ENCODE results near the gene KRTAP21-3. TPM values are rescaled to one million over a fixed set of nuclear protein-coding genes. Genes with fewer than 3 reads are reported as not detected.

The KRTAP21-3 gene
- total RNA-seq, 4 donors from 2014 or later: not detected

- TF ChIP-seq POLR2A (IDR thresholded peaks at IDR 0.05) (no peak), CTCF (IDR thresholded peaks at IDR 0.05) (no peak)
- DNase-seq (ENCODE audit: low spot score in 2 of 2): no peak
- intact Hi-C loops (cut with DNase I; ENCODE audit: low total_unique reads): no loop called here
- WGBS, 2 donors: 86 to 88% methylated on average over 3 of the region's 3 CpGs
- no peak overlapping the region for H3K4me3 ChIP-seq (ENCODE audit: low read depth, poor library complexity, severe bottlenecking)
These were observed 4.8 kb downstream of the KRTAP21-3 start for GRCh38 chr21:30713766-30714165.

- WGBS, 2 donors: 24 to 31% methylated on average over 3 of the region's 3 CpGs
- intact Hi-C loops (cut with DNase I; ENCODE audit: low total_unique reads): no loop called here
- TF ChIP-seq POLR2A (IDR thresholded peaks at IDR 0.05): no peak
- no peak for TF ChIP-seq CTCF (IDR thresholded peaks at IDR 0.05)
- DNase-seq (ENCODE audit: low spot score in 2 of 2): no peak
- H3K4me3 ChIP-seq (ENCODE audit: low read depth, poor library complexity, severe bottlenecking): no peak overlapping the region
These were observed 8.1 kb downstream of the KRTAP21-3 start for GRCh38 chr21:30710499-30710898.

GRCh38 chr21:30707409-30707808 is 11.2 kb downstream of the KRTAP21-3 start:
- intact Hi-C loops (cut with DNase I; ENCODE audit: low total_unique reads): no loop called here
- TF ChIP-seq CTCF (IDR thresholded peaks at IDR 0.05): no peak
- no peak for TF ChIP-seq POLR2A (IDR thresholded peaks at IDR 0.05)
- no peak overlapping the region for H3K4me3 ChIP-seq (ENCODE audit: low read depth, poor library complexity, severe bottlenecking)
- no peak for DNase-seq (ENCODE audit: low spot score in 2 of 2)

- intact Hi-C loops (cut with DNase I; ENCODE audit: low total_unique reads): no loop called here
- TF ChIP-seq POLR2A (IDR thresholded peaks at IDR 0.05) (no peak), CTCF (IDR thresholded peaks at IDR 0.05) (no peak)
- 22 to 48% methylated on average over 1 of the region's 1 CpG for WGBS, 2 donors
- no peak for DNase-seq (ENCODE audit: low spot score in 2 of 2)
- no peak overlapping the region for H3K4me3 ChIP-seq (ENCODE audit: low read depth, poor library complexity, severe bottlenecking)
These were observed 22.6 kb downstream of the KRTAP21-3 start for GRCh38 chr21:30695956-30696355.

- WGBS, 2 donors: 66 to 74% methylated on average over 7 of the region's 7 CpGs
- DNase-seq (ENCODE audit: low spot score in 2 of 2): no peak
- TF ChIP-seq CTCF (IDR thresholded peaks at IDR 0.05) (no peak), POLR2A (IDR thresholded peaks at IDR 0.05) (no peak)
- H3K4me3 ChIP-seq (ENCODE audit: low read depth, poor library complexity, severe bottlenecking): no peak overlapping the region
- intact Hi-C loops (cut with DNase I; ENCODE audit: low total_unique reads): no loop called here
These were observed 28.8 kb downstream of the KRTAP21-3 start for GRCh38 chr21:30689822-30690221.

DNA sequence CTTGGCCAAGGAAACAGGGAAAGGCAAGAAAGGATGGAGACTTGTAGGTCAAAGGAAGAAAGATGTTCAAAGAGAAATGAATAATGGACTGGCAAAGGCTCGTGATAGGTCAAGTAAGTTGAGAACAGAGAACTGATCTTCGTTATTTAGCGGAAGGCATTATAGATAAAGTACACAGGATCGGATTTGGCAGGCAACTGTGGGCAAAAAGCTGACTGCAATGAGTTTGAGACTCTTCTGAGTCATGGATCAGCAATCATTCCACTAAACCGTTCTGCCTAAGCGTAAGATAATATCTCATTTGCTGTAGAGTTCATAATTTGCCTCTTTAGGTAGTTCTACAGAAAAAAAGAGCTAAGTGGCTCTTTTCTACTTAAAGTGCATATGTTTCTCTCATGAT is 34.1 kb downstream of the KRTAP21-3 start:
- TF ChIP-seq POLR2A (IDR thresholded peaks at IDR 0.05) (no peak), CTCF (IDR thresholded peaks at IDR 0.05) (no peak)
- H3K4me3 ChIP-seq (ENCODE audit: low read depth, poor library complexity, severe bottlenecking): no peak overlapping the region
- 78% methylated on average over 6 of the region's 6 CpGs for WGBS, 2 donors
- intact Hi-C loops (cut with DNase I; ENCODE audit: low total_unique reads): no loop called here
- DNase-seq (ENCODE audit: low spot score in 2 of 2): no peak

Measured in lower leg skin (tissue), 4 donors.